22Rv1 (cell line): ENCODE measurements around the gene DNASE1L3.

Experiments used
- H3K27ac ChIP-seq: fragments of 450-650 bp; 2 replicates; pipeline ENCODE4 v1.5.1; 2017
- ZFX ChIP-seq: fragments of 450-650 bp; IDR thresholded peaks from 2 replicates; pipeline ENCODE4 v1.6.1; 2017; ENCODE audit warnings: antibody characterized with exemption, borderline replicate concordance
- TF ChIP-seq, protein P1 (sequence below): fragments of 450-650 bp; IDR thresholded peaks from 2 replicates; pipeline ENCODE4 v1.5.1; 2017; ENCODE audit warnings: mild to moderate bottlenecking

Gene DNASE1L3

DNA sequence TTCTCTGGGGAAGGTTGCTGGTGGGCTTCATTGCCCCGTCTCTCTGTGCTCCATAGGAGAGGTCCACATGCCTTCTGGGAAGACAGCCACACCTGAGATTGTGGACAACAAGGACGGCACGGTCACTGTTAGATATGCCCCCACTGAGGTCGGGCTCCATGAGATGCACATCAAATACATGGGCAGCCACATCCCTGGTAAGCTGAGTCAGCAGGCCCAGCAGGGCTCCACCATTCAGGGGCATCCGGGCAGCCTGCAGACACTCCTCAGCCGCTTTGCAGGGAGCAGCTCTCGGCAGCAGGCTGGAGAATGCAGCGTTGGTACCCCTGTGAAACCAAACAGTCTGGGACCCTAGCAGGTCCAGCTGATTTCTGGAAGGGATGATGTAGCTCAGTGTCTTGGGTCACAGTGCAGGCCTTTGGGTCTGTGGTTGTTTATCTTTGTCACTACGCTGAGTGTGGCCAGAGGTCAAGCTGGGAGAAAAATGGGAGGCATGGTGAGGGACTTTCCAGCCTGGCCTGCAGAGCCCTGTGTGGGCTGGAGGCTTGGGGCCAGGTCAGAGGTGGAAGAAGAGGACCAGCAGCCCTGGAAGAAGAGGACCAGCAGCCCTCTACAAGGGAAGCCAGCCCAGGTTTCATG is 67.2 kb downstream of the DNASE1L3 start:
- TF ChIP-seq ZFX, result no peak
- TF ChIP-seq, protein P1, sequence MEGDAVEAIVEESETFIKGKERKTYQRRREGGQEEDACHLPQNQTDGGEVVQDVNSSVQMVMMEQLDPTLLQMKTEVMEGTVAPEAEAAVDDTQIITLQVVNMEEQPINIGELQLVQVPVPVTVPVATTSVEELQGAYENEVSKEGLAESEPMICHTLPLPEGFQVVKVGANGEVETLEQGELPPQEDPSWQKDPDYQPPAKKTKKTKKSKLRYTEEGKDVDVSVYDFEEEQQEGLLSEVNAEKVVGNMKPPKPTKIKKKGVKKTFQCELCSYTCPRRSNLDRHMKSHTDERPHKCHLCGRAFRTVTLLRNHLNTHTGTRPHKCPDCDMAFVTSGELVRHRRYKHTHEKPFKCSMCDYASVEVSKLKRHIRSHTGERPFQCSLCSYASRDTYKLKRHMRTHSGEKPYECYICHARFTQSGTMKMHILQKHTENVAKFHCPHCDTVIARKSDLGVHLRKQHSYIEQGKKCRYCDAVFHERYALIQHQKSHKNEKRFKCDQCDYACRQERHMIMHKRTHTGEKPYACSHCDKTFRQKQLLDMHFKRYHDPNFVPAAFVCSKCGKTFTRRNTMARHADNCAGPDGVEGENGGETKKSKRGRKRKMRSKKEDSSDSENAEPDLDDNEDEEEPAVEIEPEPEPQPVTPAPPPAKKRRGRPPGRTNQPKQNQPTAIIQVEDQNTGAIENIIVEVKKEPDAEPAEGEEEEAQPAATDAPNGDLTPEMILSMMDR, result no peak
- no peak overlapping the region for H3K27ac ChIP-seq
